Loucy (cell line): ENCODE measurements around the gene SPPL3.

Source experiments
- CTCF ChIP-seq: fragments of 200-600 bp; sonication (generic); conservative IDR thresholded peaks from 2 replicates; pipeline ENCODE4 v1.5.1; 2014; ENCODE audit warnings: mild to moderate bottlenecking, antibody characterized with exemption, low read length
- EZH2phosphoT487 ChIP-seq: fragments of 200-600 bp; IDR thresholded peaks from 2 replicates; pipeline ENCODE4 v1.6.1; 2018; ENCODE audit warnings: antibody characterized with exemption, mild to moderate bottlenecking, moderate library complexity, borderline replicate concordance

- TF ChIP-seq CTCF (no peak), EZH2phosphoT487 (no peak)
Measured at GRCh38 chr12:120754792-120755191, 149.4 kb downstream of the SPPL3 start.
